ENCODE data around the gene KRT85.
"Not testable (repeated sequence)": the region's sequence is repeated elsewhere in the genome, so short reads cannot be mapped to it uniquely, and the experiment has no call there.

Gene KRT85

GRCh38 chr12:52323416-52324152, 43.7 kb downstream of the KRT85 start:
- DNase-seq (ENCODE audit: low read depth), result no peak

GRCh38 chr12:52323001-52323400, 44.3 kb downstream of the KRT85 start:
- DNase-seq (ENCODE audit: low read depth), result no peak

- no peak for DNase-seq (ENCODE audit: low read depth)
These were observed 45.2 kb downstream of the KRT85 start for GRCh38 chr12:52322069-52322468.

- DNase-seq (ENCODE audit: low read depth), result no peak
These were observed 45.9 kb downstream of the KRT85 start for GRCh38 chr12:52321418-52321817.

GRCh38 chr12:52320784-52321400, 46.4 kb downstream of the KRT85 start, which contains the start of gene KRT83:
KRT83 (minus strand) TSS chr12:52321398; CDS start chr12:52321335, 63 bp downstream.
- no peak for DNase-seq (ENCODE audit: low read depth)

GRCh38 chr12:52319097-52319496, 48.2 kb downstream of the KRT85 start:
- no peak for DNase-seq (ENCODE audit: low read depth)

GRCh38 chr12:52318241-52318990, 48.9 kb downstream of the KRT85 start:
- DNase-seq (ENCODE audit: low read depth), result no peak

- DNase-seq (ENCODE audit: low read depth), result no peak
These were observed 49.7 kb downstream of the KRT85 start for GRCh38 chr12:52317468-52318052.

GRCh38 chr12:52316701-52317100, 50.6 kb downstream of the KRT85 start:
- DNase-seq (ENCODE audit: low read depth), result no peak

GRCh38 chr12:52316290-52316689, 51.0 kb downstream of the KRT85 start:
- DNase-seq (ENCODE audit: low read depth), result no peak

GRCh38 chr12:52315721-52316120, 51.6 kb downstream of the KRT85 start:
- DNase-seq (ENCODE audit: low read depth), result not testable (repeated sequence)

GRCh38 chr12:52314511-52314910, 52.8 kb downstream of the KRT85 start:
- DNase-seq (ENCODE audit: low read depth), result no peak

GRCh38 chr12:52313926-52314325, 53.4 kb downstream of the KRT85 start:
- DNase-seq (ENCODE audit: low read depth), result no peak

- no peak for DNase-seq (ENCODE audit: low read depth)
These were observed 53.8 kb downstream of the KRT85 start for GRCh38 chr12:52313461-52313860.

GRCh38 chr12:52312086-52312485, 55.2 kb downstream of the KRT85 start:
- no peak for DNase-seq (ENCODE audit: low read depth)

- no peak for DNase-seq (ENCODE audit: low read depth)
These were observed 56.0 kb downstream of the KRT85 start for GRCh38 chr12:52311285-52311648.

GRCh38 chr12:52310622-52311284, 56.5 kb downstream of the KRT85 start:
- no peak for DNase-seq (ENCODE audit: low read depth)

Measured in GM04504 (cell line).